Putamen (tissue), 1 donor: ENCODE data around the gene MED25.
"Not testable (repeated sequence)": the region's sequence is repeated elsewhere in the genome, so short reads cannot be mapped to it uniquely, and the experiment has no call there.

Source experiments
- DNase-seq: peaks from one replicate; pipeline ENCODE4 v3.0.0-alpha.2; 2016; ENCODE audit warnings: low spot score

Gene MED25

DNA sequence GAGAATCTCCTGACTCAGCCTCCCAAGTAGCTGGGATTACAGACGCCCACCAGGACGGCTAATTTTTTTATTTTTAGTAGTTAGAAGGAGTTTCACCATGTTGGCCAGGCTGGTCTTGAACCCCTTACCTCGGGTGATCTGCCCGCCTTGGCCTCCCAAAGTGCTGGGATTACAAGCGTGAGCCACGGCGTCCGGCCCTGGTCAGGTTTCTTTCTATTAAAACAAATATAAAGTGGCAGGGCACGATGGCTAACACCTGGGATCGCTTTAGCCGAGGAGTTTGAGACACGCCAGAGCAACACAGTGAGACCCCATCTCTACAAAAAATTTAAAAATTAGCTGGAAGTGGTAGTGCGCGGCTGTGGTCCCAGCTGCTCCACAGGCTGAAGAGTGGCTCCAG is 1.5 kb upstream of the MED25 start:
- DNase-seq: no peak

DNA sequence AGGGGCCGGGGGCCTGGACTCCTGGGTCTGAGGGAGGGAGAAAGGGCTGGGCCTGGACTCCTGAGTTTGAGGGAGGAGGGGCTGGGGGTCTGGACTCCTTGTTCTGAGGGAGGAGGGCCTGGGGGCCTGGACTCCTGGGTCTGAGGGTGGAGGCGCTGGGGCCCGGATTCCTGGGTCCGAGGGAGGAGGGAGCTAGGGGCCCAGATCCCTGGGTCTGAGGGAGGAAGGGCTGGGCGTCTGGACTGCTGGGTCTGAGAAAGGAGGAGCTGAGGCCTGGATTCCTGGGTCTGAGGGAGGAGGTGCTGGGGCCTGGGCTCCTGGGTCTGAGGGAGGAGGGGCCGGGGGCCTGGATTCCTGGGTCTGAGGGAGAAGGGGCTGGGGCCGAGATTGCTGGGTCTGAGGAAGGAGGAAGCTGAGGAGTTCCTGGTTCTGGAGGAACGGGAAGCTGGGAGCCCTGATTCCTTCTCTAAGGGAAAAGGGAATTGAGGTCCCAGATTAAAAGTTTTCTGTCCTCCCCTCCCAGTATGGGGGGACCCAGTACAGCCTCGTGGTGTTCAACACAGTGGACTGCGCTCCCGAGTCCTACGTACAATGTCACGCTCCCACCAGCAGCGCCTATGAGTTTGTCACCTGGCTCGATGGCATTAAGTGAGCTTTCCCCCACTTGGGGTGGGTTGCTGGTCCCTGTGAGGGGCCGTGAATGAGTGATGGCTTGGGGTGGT is 721 bp downstream of the MED25 start:
- DNase-seq: no peak

DNA sequence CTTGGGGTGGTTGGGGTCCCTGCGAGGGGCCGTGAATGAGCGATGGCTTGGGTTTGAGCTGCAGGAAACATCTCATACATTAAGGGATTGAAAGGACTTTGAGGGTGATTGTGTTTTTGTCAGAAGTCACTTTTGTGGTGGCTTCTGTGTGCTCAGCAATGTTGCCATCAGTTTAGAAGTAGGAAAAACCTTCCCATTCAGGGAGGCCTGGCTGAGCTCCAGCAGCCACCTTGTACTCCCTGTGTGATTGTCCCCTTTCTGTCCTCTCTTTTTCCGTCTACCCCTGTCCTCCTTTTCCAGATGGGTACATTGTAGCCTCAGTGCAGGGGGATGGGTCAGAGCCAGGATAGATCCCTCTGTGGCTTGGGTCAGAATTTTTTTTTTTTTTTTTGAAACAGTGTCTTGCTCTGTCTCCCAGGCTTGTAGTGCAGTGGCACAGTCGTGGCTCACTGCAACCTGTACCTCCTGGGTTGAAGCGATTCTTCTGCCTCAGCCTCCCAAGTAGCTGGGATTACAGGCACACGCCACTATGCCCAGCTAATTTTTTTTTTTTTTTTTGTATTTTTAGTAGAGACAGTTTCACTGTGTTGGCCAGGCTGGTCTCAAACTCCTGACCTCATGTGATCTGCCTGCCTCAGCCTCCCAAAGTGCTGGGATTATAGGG is 1.5 kb downstream of the MED25 start:
- DNase-seq: not testable (repeated sequence)

DNA sequence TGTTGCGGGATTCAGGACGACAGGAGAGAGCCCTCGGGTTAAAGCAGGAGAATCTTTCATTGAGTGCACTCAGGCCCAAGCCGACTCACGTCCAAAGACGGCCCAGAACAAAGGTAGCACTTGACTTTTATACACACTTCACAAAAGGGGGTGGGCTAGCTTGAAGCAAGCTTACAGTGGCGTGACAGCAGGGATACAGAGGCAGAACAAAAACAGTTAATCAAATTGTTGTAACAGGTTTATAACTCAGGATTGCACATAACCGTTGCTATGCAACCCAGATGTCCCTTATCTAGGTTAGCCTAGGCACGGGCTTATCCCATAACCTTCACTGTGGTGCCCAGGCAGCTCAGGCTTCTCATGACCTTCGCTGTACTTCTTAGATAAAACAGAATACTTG is 2.0 kb downstream of the MED25 start:
- DNase-seq: no peak

DNA sequence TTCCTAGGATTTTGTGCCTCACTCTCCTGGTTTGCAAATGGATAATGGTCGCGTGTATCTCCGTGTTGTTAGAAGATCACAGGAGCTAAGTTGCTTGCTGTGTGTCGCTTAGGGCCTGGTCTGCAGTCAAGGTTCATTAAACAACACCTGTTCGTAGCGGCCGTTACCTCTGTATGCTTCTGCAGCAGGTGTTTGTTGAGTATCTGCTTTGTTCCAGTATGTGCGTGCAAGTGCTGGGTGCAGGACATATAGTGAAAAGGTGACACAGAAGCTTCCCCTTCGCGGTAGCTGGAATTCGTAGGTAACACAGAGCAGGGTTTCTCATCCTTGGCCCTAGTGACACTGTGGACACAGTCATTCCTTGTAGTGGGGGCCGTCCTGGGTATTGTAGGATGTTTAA is 5.4 kb downstream of the MED25 start:
- no peak for DNase-seq

DNA sequence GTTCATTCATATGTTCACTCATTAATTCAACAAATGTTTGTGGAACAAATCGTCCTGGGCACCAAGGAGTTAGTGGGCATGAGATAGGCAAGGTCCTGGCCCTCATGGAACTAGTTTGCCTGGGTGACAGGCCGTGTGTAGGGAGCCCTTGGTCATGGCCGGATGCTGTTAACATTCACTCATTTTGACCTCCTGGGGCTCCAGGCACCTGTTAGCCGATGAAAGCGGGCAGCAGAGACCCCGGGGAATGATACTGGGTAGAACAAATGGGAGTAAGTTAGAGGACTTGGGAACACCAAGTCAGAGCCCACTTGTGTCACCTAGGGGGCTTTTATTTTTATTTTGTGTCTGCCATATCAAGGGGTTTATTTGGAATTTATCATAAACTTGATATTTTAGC is 6.6 kb downstream of the MED25 start:
- no peak for DNase-seq

DNA sequence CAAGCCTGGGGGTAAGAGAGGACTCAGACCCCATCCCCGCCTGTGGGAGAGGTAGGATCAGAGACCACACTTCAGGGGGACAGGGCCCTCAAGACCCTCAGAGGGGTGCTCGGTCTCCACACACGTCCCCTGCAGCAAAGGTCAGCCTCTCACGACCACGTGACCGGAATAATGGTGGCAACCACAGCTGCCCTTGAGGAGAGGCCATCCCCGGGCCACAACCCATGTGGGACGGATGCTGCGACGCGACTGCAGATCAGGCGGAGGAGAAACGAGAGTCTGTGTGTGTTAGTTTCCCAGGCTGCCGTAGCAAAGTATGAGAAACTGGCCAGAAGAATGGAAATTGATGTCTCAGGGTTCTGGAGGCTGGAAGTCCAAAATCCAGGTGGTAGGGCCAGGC is 8.9 kb downstream of the MED25 start:
- DNase-seq: no peak

DNA sequence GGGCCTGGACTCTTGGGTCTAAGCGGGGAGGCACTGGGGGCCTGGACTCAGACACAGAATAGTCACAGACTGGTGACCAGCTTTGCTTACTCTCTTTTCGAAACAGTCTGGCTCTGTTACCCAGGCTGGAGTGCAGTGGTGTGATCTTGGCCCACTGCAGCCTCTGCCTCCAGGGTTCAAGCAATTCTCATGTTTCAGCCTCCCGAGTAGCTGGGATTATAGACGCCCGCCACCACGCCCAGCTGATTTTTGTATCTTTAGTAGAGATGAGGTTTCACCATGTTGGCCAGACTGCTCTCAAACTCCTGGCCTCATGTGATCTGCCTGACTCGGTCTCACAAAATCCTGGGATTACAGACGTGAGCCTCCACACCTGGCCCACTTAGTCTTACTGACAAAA is 11.1 kb downstream of the MED25 start:
- no peak for DNase-seq

DNA sequence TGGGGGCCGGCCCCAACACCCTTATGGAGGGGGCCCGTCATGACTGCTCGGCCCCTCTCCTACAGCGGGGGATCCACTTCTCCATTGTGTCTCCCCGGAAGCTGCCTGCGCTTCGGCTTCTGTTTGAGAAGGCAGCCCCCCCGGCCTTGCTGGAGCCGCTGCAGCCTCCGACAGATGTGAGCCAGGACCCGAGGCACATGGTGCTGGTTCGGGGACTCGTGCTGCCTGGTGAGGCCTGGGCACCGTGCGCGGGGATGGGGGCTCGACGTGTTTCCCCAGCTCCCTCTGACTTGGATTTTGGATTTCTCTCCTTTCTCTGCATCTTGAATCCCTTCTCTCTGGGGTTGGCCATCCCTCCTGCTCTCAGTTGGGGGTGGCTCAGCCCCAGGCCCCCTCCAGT is 11.6 kb downstream of the MED25 start:
- no peak for DNase-seq

DNA sequence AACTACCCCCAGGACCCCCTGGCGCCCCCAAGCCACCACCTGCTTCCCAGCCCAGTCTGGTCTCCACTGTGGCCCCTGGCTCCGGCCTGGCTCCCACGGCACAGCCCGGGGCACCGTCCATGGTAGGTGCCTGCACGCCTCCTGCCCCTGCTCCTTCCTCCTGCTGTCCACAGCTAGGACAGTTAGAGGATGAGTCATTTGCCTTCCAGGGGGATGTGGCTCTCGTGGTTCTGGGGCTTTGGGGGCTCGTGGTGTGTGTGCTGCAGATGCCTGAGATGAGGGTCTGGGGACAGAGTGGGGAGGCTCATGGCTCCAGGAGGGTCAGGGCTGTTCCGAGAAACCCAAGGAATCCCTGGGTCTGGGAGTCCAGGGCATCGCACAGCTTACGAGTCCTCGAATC is 12.7 kb downstream of the MED25 start:
- no peak for DNase-seq

DNA sequence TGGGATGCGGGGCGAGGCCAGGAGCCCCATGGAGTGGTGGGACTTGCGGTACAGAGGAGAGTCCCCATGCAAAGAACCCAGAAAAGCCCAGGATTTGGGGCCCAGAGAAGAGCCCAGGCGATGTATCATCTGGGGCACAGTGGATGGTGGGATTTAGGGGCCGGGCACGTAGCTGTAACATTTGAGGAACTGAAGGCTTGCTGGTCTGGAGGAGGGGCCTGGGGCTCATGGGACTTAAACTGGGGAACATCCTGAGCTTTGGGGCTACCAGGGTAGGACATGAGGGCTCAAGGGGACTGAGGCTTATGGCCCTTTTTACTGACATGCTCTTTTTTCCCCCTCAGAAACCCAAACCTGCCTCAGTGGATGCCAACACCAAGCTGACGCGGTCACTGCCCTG is 13.5 kb downstream of the MED25 start:
- no peak for DNase-seq

DNA sequence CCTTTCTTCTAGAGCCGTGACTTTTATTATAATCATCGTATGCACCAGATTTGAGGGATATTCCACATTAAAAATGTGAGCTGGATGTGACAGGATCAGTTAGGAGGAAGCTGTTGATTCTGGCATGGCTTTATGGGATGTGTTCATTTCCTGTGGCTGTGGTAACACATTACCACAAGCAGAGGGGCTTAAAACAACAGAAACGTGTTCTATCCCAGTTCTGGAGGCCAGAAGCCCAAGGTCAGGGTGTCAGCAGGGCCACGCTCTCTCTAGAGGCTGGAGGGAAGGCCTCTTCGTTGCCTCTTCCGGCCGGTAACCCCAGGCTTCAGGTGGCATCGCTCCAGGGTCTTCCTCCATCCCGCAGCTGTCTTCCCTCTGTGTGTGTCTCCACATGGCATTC is 14.5 kb downstream of the MED25 start:
- DNase-seq: no peak

DNA sequence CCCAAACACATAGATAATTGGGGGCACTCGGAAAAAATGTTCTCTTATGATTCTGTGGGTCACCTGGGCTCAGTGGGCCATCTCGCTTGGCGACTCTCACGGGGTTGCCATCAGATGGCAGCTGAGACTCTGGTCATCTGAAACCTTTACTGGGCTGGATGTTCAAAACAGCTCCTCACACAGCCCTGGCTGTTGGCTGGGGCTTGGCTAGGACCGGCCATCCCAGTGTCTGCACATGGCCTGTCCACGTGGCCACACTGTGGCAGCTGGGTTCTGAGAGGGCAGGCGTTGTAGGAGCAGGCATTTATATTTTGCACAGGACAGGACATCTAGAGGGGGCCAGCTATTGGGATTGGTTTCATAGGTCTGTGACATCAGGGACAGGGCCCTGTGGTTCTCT is 15.5 kb downstream of the MED25 start:
- DNase-seq: no peak

DNA sequence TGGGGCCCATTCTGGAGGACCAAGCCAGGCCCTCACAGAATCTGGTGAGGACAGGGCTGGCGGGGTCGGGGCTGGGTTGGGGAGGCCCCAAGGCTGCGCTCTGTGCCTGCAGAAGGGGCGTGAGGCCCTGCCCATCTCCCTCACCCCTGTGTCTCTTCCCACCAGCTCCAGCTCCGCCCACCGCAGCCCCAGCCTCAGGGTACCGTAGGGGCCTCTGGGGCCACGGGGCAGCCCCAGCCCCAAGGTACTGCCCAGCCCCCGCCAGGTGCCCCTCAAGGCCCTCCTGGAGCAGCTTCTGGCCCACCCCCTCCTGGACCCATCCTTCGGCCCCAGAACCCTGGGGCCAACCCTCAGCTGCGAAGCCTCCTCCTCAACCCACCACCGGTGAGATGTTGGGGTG is 17.5 kb downstream of the MED25 start:
- no peak for DNase-seq

DNA sequence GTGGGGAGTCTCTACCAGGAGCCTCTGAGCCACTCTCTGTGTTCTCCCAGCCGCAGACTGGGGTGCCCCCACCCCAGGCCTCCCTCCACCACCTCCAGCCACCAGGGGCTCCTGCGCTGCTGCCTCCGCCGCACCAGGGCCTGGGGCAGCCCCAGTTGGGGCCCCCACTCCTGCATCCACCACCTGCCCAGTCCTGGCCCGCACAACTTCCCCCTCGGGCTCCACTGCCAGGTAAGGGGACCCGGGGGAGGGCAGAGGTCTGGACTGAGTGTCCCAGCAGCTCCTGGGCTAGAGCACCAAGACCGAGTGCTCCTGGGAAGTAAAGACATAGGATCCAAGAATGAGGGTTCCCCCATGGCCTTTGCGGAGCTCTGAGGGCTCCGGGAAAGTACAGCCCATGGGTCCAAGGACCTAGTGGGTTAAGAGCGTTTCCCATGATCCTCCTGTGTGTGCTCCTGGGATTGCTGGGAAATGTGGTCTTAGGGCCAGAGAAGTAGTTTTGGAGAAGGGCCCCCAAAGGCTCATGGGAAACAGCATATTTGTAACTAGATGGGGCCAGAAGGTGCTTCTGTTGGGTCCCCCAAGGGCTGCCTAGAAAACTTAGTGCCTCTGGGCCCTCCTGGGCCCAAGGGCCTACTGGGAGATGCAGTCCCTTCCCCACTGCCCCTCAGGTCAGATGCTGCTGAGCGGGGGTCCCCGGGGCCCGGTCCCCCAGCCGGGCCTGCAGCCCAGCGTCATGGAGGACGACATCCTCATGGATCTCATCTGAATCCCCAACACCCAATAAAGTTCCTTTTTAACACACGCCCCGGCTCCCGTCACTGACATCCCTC is 18.3 kb downstream of the MED25 start:
- no peak for DNase-seq

DNA sequence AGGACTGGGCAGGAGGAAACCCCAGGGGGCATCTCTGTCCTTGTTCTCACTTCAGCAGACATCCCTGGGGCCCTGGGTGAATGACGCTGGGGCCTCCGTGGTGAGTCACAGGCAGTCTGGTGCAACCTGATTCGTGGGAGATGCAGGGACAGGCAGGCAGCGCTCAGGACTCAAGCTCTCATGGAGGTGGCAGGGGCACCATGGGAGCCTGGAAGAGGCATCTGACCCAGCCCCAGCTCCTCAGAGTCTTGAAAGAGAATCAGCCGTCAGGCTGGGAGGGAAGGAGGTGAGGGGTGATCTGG is 18.9 kb downstream of the MED25 start:
- no peak for DNase-seq

DNA sequence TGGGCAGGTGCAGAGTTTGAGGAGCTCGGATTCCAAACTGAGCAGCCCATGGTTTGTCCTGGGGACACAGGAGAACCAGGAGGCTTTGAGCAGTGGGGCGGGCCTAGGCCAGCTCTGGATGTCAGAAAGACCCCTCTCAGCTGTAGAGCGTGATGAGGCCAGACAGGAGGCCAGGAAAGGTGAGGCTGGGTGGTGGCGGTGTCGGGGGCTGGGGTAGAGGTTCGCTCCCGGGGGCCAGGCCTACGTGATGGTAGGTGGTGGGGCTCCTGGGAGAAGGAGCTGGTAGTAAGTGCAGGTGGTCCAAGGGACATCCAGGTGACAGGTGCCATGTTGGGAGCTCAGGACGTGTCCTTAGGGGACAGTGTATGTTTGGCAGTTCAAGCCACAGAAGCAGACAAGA is 19.3 kb downstream of the MED25 start:
- no peak for DNase-seq

DNA sequence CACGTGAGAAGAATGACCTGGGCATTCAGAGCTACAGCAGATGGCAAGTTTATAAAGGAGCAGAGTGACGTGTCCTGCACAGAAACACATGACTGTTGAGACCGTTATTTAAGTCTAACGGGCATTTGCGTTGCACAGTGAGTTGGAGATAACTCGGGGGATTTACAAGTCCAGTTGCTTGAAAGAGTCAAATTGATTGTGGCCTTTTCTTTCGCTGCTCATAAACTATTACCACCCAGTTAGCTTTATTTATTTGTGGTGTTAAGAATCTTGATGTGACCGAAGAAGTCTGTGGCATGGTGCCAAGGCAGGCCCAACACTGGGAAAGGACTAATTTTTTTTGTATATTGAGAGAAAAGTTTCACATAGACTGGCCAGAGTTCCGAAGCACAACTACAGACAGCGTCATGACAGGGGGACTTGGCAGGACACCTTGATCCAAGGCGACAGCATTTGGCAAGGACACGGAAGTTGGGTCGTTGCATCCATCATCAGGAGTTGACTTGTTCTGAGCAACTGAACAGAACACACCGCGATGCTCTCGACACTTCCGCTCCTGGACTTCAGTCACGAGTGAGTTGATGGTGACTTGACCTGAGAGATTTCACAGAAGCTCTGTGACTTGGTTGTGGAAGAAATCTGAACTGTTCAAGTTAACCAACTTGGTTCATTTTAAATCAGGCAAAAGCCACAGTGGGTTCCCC is 20.9 kb downstream of the MED25 start:
- no peak for DNase-seq

DNA sequence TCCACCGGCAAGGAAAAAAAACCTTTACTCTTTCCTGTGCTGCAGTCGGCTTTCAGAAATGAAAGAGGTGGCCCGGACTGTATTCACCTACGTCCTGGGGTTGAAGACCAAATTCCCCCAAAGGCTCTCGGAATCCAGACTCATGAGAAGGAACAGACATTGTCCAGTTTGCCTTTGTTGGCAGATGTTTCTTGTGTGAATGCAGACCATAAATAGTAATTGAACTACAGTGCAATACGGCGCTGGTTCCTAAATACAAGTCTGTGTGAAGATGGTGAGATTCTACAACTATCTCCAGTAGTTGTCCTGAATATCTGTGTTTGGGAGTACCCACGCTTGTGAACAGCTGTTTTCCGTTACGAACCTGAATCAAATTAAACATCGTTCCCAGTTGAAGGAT is 21.6 kb downstream of the MED25 start:
- no peak for DNase-seq

DNA sequence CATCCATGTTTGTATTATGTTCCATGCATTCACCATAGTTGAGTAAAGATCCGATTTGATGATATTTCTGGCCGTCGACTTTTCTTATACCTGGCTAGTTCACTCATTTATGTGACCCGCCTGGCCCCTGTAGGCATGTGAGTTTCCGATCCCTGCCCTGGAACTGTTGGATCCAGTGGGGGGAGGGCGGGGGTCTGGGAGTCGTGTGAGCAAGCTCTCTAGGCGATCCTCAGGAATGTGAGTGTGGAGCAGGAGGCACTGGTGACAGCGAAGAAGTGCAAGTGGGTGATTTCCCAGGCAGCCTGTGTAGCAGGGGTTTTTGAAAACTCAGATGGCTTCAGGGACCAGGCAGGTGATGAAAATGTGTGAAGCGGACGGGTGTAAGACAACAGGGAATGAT is 22.2 kb downstream of the MED25 start:
- DNase-seq: no peak

DNA sequence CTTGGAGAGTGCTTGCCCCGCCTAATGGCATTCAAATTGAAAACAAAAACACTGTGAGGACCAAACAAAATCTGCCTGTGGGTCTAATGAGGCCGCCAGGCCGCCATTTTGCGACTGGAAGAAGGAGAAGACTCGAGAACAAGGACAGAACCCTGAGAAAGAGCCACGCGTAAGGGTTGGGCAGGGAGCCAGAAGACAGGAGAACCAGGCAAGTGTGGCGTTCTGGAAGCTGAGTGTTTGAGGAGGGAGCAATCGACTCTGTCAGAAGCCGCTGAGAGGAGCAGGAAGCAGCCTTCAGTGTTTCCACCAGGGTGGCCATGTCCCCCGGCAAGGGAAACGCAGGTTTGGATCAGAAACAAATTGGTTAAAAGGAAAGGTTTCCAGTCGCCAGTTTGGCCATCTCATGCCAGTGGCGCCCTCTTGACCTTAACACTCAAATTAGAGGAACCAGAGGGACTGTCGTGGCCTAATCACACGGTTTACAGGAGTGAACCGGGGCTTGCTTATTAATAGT is 22.7 kb downstream of the MED25 start:
- no peak for DNase-seq

DNA sequence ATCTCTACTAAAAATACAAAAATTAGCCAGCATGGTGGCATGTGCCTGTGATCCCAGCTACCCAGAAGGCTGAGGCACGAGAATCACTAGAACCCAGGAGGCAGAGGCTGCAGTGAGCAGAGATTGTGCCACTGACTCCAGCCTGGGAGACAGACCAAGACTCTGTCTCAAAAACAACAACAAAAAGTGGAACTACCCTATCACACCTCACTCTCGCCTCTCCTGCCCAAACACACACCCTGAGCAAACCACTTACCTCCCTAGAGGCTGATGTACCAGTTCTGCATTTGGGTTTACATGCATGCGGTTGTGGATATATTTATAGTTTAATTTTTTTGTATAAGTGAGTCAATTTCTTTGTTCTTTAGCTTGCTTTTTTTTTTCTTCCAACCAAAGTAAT is 25.2 kb downstream of the MED25 start:
- DNase-seq: no peak
